Measurements from ENCODE around the gene ASTN1. TPM values are rescaled to one million over a fixed set of nuclear protein-coding genes. Genes with fewer than 3 reads are reported as not detected.

ASTN1 gene
- polyA plus RNA-seq, 1 of the 3 experiments (the other 2 are of a cell fraction), result 0.13 TPM

GRCh38 chr1:176884286-176884685 lies 280.2 kb downstream of the ASTN1 start:
- no peak overlapping the region for H3K27ac ChIP-seq (ENCODE audit: low read depth in 2 of 2, low read length in 1 of 2)
- H3K9me2 ChIP-seq, result no peaks in the 10 kb centered on the region
- 23% methylated on average over 4 of the region's 4 CpGs for WGBS (ENCODE audit: low lambda C conversion rate)
- H2AFZ ChIP-seq (ENCODE audit: low read depth), result no peak overlapping the region
- H3K36me3 ChIP-seq (replicated peaks in 1 of 2; ENCODE audit: control insufficient read depth in 1 of 2, insufficient read depth in 2 of 2, low read length in 1 of 2), result peaks cover 0 to 2% of the 10 kb centered on the region in 2 experiments
- no peak overlapping the region for H3K9ac ChIP-seq
- H3K4me2 ChIP-seq, result no peak overlapping the region
- no peaks in the 10 kb centered on the region for H3F3A ChIP-seq (replicated peaks; ENCODE audit: insufficient read depth)
- no peaks in the 10 kb centered on the region for H3K27me3 ChIP-seq (ENCODE audit: insufficient read depth)
- DNase-seq, result no peak
- CTCF ChIA-PET, result interaction anchor here (0.6 to 1.7 kb wide), 4 partner anchors 21 to 700 kb away, joined by 3 to 4 read pairs (median 3); no protein-coding TSS in a partner anchor
- no peak for TF ChIP-seq RCOR1 (IDR thresholded peaks at IDR 0.05; ENCODE audit: low read length)
- TF ChIP-seq MEF2A (IDR thresholded peaks at IDR 0.05; ENCODE audit: borderline replicate concordance, low read depth), result no peak
- no peak for TF ChIP-seq YY1 (IDR thresholded peaks at IDR 0.05; ENCODE audit: low read depth)
- no peak for TF ChIP-seq PBX3 (IDR thresholded peaks at IDR 0.05)
- POLR2A ChIA-PET, result no interaction called here
- no peaks in the 10 kb centered on the region; a peak in 1 of 4 replicates for H3K4me1 ChIP-seq (ENCODE audit: control insufficient read depth in 1 of 2, insufficient read depth in 2 of 2, low read depth in 1 of 2, low read length in 1 of 2)
- H3K9me3 ChIP-seq, result no peaks in the 10 kb centered on the region
- H3K79me2 ChIP-seq (ENCODE audit: insufficient read depth), result no peaks in the 10 kb centered on the region
- no peak overlapping the region for H3K4me3 ChIP-seq (ENCODE audit: low read depth in 2 of 2, low read length in 1 of 2)
- no peaks in the 10 kb centered on the region for H4K20me1 ChIP-seq (ENCODE audit: insufficient read depth)

- no peaks in the 10 kb centered on the region for H3K9me2 ChIP-seq
- H3K27ac ChIP-seq (ENCODE audit: low read depth in 2 of 2, low read length in 1 of 2), result no peak overlapping the region
- WGBS (ENCODE audit: low lambda C conversion rate), result 21% methylated on average over 9 of the region's 9 CpGs
- CTCF ChIA-PET, result interaction anchor here (0.6 to 3.7 kb wide), 44 partner anchors 9 to 1735 kb away, joined by 3 to 69 read pairs (median 4); no protein-coding TSS in a partner anchor
- H3K79me2 ChIP-seq (ENCODE audit: insufficient read depth), result no peaks in the 10 kb centered on the region
- no peak overlapping the region for H3K9ac ChIP-seq
- H3K27me3 ChIP-seq (ENCODE audit: insufficient read depth), result no peaks in the 10 kb centered on the region
- POLR2A ChIA-PET, result no interaction called here
- H3F3A ChIP-seq (replicated peaks; ENCODE audit: insufficient read depth), result no peaks in the 10 kb centered on the region
- H3K4me2 ChIP-seq, result no peak overlapping the region
- H2AFZ ChIP-seq (ENCODE audit: low read depth), result no peak overlapping the region
- H3K4me1 ChIP-seq (ENCODE audit: control insufficient read depth in 1 of 2, insufficient read depth in 2 of 2, low read depth in 1 of 2, low read length in 1 of 2), result peaks cover 0 to 4% of the 10 kb centered on the region in 2 experiments; a peak in 1 of 4 replicates
- no peaks in the 10 kb centered on the region for H3K9me3 ChIP-seq
- H3K36me3 ChIP-seq (replicated peaks in 1 of 2; ENCODE audit: control insufficient read depth in 1 of 2, insufficient read depth in 2 of 2, low read length in 1 of 2), result peaks cover 0 to 2% of the 10 kb centered on the region in 2 experiments
- H3K4me3 ChIP-seq (ENCODE audit: low read depth in 2 of 2, low read length in 1 of 2), result peak overlapping the region in 1 of 2 experiments; percentile 20; a peak in 1 of 4 replicates
- peak; percentile 75 for DNase-seq
- no peaks in the 10 kb centered on the region for H4K20me1 ChIP-seq (ENCODE audit: insufficient read depth)
- TF ChIP-seq ZBTB33 (IDR thresholded peaks at IDR 0.05; ENCODE audit: borderline replicate concordance, low read depth) (no peak), TAF1 (IDR thresholded peaks at IDR 0.05; ENCODE audit: borderline replicate concordance, low read depth, low read length) (no peak), NRF1 (IDR thresholded peaks at IDR 0.05; ENCODE audit: low read depth, low read length) (no peak), EZH2phosphoT487 (IDR thresholded peaks at IDR 0.05; ENCODE audit: borderline replicate concordance, low read depth) (no peak), IRF3 (IDR thresholded peaks at IDR 0.05; ENCODE audit: low read depth, low read length) (no peak), GABPA (IDR thresholded peaks at IDR 0.05; ENCODE audit: low read depth) (no peak), TEAD4 (IDR thresholded peaks at IDR 0.05; ENCODE audit: borderline replicate concordance, insufficient read depth) (no peak), MAX (IDR thresholded peaks at IDR 0.05; ENCODE audit: low read depth) (no peak), MXI1 (IDR thresholded peaks at IDR 0.05; ENCODE audit: low read depth, low read length) (no peak), RAD21 (IDR thresholded peaks at IDR 0.05; ENCODE audit: low read length) (peak; percentile 86), CTCF (IDR thresholded peaks at IDR 0.05) (peak; percentile 93), MEF2A (IDR thresholded peaks at IDR 0.05; ENCODE audit: borderline replicate concordance, low read depth) (no peak), USF2 (IDR thresholded peaks at IDR 0.05; ENCODE audit: borderline replicate concordance, low read depth, low read length) (no peak), FOSL2 (IDR thresholded peaks at IDR 0.05; ENCODE audit: borderline replicate concordance, low read depth) (no peak), USF1 (IDR thresholded peaks at IDR 0.05; ENCODE audit: borderline replicate concordance, low read depth) (no peak)
Measured at GRCh38 chr1:176880955-176881595, 283.4 kb downstream of the ASTN1 start.
